SU-DHL-6 (cell line): ENCODE results near the gene SLC7A6OS.

Experiments
- H2AFZ ChIP-seq: fragments of 200-600 bp; sonication (generic); 2 replicates; pipeline ENCODE4 v1.6.1; 2014; ENCODE audit warnings: low read depth, mild to moderate bottlenecking, moderate library complexity, mixed read lengths, antibody characterized with exemption, low read length; ENCODE audit not compliant: severe bottlenecking
- H3F3A ChIP-seq: fragments of 200-600 bp; shearing (Covaris generic); 2 replicates; pipeline ENCODE4 v1.6.0; 2016; ENCODE audit warnings: antibody characterized with exemption, mild to moderate bottlenecking; ENCODE audit not compliant: insufficient read depth
- H3K27ac ChIP-seq: fragments of 200-600 bp; sonication (generic); 2 replicates; pipeline ENCODE4 v1.5.1; 2016; ENCODE audit warnings: low read depth, mild to moderate bottlenecking, low read length, moderate library complexity, mixed read lengths
- H3K27me3 ChIP-seq: fragments of 200-600 bp; sonication (generic), shearing (Covaris generic); 2 replicates; pipeline ENCODE4 v1.6.0; 2014; ENCODE audit warnings: mild to moderate bottlenecking, low read length
- H3K36me3 ChIP-seq: fragments of 200-600 bp; sonication (generic); 2 replicates; pipeline ENCODE4 v1.6.1; 2014; ENCODE audit warnings: mild to moderate bottlenecking, low read length, mixed read lengths
- H3K4me2 ChIP-seq: fragments of 300-600, 200-600 bp; shearing (Covaris generic), sonication (generic); 2 replicates; pipeline ENCODE4 v1.6.0; 2014; ENCODE audit warnings: low read length, low read depth, mild to moderate bottlenecking; ENCODE audit not compliant: poor library complexity, severe bottlenecking
- H3K4me3 ChIP-seq: fragments of 200-600 bp; sonication (generic); 2 replicates; pipeline ENCODE4 v1.5.1; 2014; ENCODE audit warnings: antibody characterized with exemption, low read length, mild to moderate bottlenecking, mixed read lengths; ENCODE audit not compliant: insufficient read depth, poor library complexity, severe bottlenecking
- H3K79me2 ChIP-seq: fragments of 200-600 bp; sonication (generic); 2 replicates; pipeline ENCODE4 v1.6.1; 2014; ENCODE audit warnings: mild to moderate bottlenecking, low read length, moderate library complexity; ENCODE audit not compliant: insufficient read depth
- H3K9ac ChIP-seq: fragments of 200-600 bp; sonication (generic); 2 replicates; pipeline ENCODE4 v1.7.0; 2014; ENCODE audit warnings: mild to moderate bottlenecking, low read length
- H3K9me2 ChIP-seq: fragments of 200-600 bp; sonication (generic); replicated peaks from 2 replicates; pipeline ENCODE4 v1.6.1; 2014; ENCODE audit warnings: low read length; ENCODE audit not compliant: insufficient read depth
- H3K9me3 ChIP-seq: fragments of 200-600 bp; sonication (generic); 2 replicates; pipeline ENCODE4 v1.6.1; 2014; ENCODE audit warnings: low read length, mixed read lengths; ENCODE audit not compliant: insufficient read depth
- H4K20me1 ChIP-seq: fragments of 200-600 bp; sonication (generic); 2 replicates; pipeline ENCODE4 v1.6.1; 2014; ENCODE audit warnings: low read depth, mild to moderate bottlenecking, antibody characterized with exemption, low read length, moderate library complexity, mixed read lengths
- CTCF ChIP-seq: fragments of 200-600 bp; sonication (generic); IDR thresholded peaks from one replicate; pipeline ENCODE4 v1.5.1; 2017; ENCODE audit warnings: antibody characterized with exemption, mild to moderate bottlenecking, low read length, moderate library complexity; ENCODE audit not compliant: insufficient read depth, poor library complexity, severe bottlenecking
- EZH2phosphoT487 ChIP-seq: fragments of 200-600 bp; sonication (generic), shearing (Covaris generic); conservative IDR thresholded peaks from 2 replicates; pipeline ENCODE4 v1.6.1; 2018; ENCODE audit warnings: mild to moderate bottlenecking, antibody characterized with exemption, low read length, moderate library complexity, mixed read lengths

SLC7A6OS gene

GRCh38 chr16:68350813-68351350 lies 40.1 kb upstream of the SLC7A6OS start:
- H3K27me3 ChIP-seq = no peaks in the 10 kb centered on the region
- no peaks in the 10 kb centered on the region for H3F3A ChIP-seq
- H3K4me2 ChIP-seq = no peak overlapping the region
- no peaks in the 10 kb centered on the region for H4K20me1 ChIP-seq
- H3K9me2 ChIP-seq = no peaks in the 10 kb centered on the region
- H3K27ac ChIP-seq = no peak overlapping the region
- no peak for TF ChIP-seq CTCF
- H2AFZ ChIP-seq = no peak overlapping the region
- no peak overlapping the region for H3K9ac ChIP-seq
- no peak overlapping the region for H3K4me3 ChIP-seq
- H3K36me3 ChIP-seq = 0 out of 2 replicates have a peak, but pooled peaks cover 3% of the 10 kb centered on the region
- no peaks in the 10 kb centered on the region for H3K9me3 ChIP-seq
- H3K79me2 ChIP-seq = no peaks in the 10 kb centered on the region

GRCh38 chr16:68349838-68350410 lies 39.2 kb upstream of the SLC7A6OS start:
- Histone ChIP-seq H3K79me2 (no peaks in the 10 kb centered on the region), H3K9me2 (no peaks in the 10 kb centered on the region), H3K36me3 (peaks cover 5% of the 10 kb centered on the region; the same call in 1 of the 2 replicates), H3K9ac (no peak overlapping the region), H2AFZ (no peak overlapping the region), H3K27me3 (no peaks in the 10 kb centered on the region), H3F3A (no peaks in the 10 kb centered on the region), H3K27ac (no peak overlapping the region), H3K9me3 (no peaks in the 10 kb centered on the region), H3K4me2 (no peak overlapping the region), H4K20me1 (no peaks in the 10 kb centered on the region), H3K4me3 (no peak overlapping the region)
- TF ChIP-seq EZH2phosphoT487 = no peak
- no peak for TF ChIP-seq CTCF

GRCh38 chr16:68348639-68349445 lies 38.1 kb upstream of the SLC7A6OS start:
- no peak overlapping the region for H3K4me2 ChIP-seq
- no peaks in the 10 kb centered on the region for H3K9me3 ChIP-seq
- H3K27me3 ChIP-seq = no peaks in the 10 kb centered on the region
- no peaks in the 10 kb centered on the region for H4K20me1 ChIP-seq
- no peaks in the 10 kb centered on the region for H3F3A ChIP-seq
- no peaks in the 10 kb centered on the region for H3K79me2 ChIP-seq
- TF ChIP-seq EZH2phosphoT487 (no peak), CTCF (no peak)
- H3K9me2 ChIP-seq = no peaks in the 10 kb centered on the region
- H2AFZ ChIP-seq = no peak overlapping the region
- no peak overlapping the region for H3K9ac ChIP-seq
- no peak overlapping the region for H3K27ac ChIP-seq
- H3K4me3 ChIP-seq = no peak overlapping the region
- H3K36me3 ChIP-seq = peaks cover 6% of the 10 kb centered on the region; the same call in 1 of the 2 replicates
